OCI-LY1 (cell line): ENCODE measurements around the gene H6PD.

Source experiments
- H2AFZ ChIP-seq: fragments of 200-600 bp; sonication (generic), shearing (Covaris generic); 2 replicates; pipeline ENCODE4 v1.6.0; 2014; ENCODE audit warnings: antibody characterized with exemption, mild to moderate bottlenecking, low read length
- H3F3A ChIP-seq: fragments of 200-600 bp; sonication (generic), shearing (Covaris generic); 2 replicates; pipeline ENCODE4 v1.6.0; 2014; ENCODE audit warnings: mild to moderate bottlenecking, antibody characterized with exemption, low read length, moderate library complexity; ENCODE audit not compliant: insufficient read depth
- H3K27ac ChIP-seq: fragments of 200-600 bp; sonication (generic); 2 replicates; pipeline ENCODE4 v1.5.1; 2014; ENCODE audit warnings: low read length, mixed run types, mild to moderate bottlenecking, low read depth; ENCODE audit not compliant: poor library complexity, severe bottlenecking
- H3K27me3 ChIP-seq: fragments of 200-600 bp; sonication (generic); 2 replicates; pipeline ENCODE4 v1.6.0; 2014; ENCODE audit warnings: antibody characterized with exemption, mild to moderate bottlenecking, low read length, moderate library complexity; ENCODE audit not compliant: insufficient read depth
- H3K36me3 ChIP-seq: fragments of 200-600 bp; sonication (generic); 2 replicates; pipeline ENCODE4 v1.6.1; 2014; ENCODE audit warnings: mild to moderate bottlenecking, antibody characterized with exemption, low read length, moderate library complexity, mixed read lengths; ENCODE audit not compliant: insufficient read depth
- H3K4me1 ChIP-seq: fragments of 200-600 bp; sonication (generic); 2 replicates; pipeline ENCODE4 v1.5.1; 2014; ENCODE audit warnings: mild to moderate bottlenecking, low read length, moderate library complexity; ENCODE audit not compliant: insufficient read depth, severe bottlenecking
- H3K4me2 ChIP-seq: fragments of 200-600 bp; sonication (generic), shearing (Covaris generic); 2 replicates; pipeline ENCODE4 v1.6.1; 2014; ENCODE audit warnings: low read length
- H3K4me3 ChIP-seq: fragments of 200-600 bp; sonication (generic); 2 replicates; pipeline ENCODE4 v1.5.1; 2014; ENCODE audit warnings: low read length, low read depth, mild to moderate bottlenecking, mixed read lengths; ENCODE audit not compliant: poor library complexity, severe bottlenecking
- H3K79me2 ChIP-seq: fragments of 200-600 bp; shearing (Covaris generic); 2 replicates; pipeline ENCODE4 v1.6.1; 2016; ENCODE audit warnings: mixed run types, low read length, mixed read lengths; ENCODE audit not compliant: insufficient read depth
- H3K9ac ChIP-seq: fragments of 200-600 bp; sonication (generic), shearing (Covaris generic); 2 replicates; pipeline ENCODE4 v1.6.1; 2014; ENCODE audit warnings: mild to moderate bottlenecking, low read length, mixed read lengths
- H3K9me2 ChIP-seq: fragments of 200-600 bp; sonication (generic), shearing (Covaris generic); 2 replicates; pipeline ENCODE4 v1.6.1; 2014; ENCODE audit warnings: low read depth, mild to moderate bottlenecking, low read length, mixed read lengths
- H3K9me3 ChIP-seq: fragments of 200-600 bp; shearing (Covaris generic); 2 replicates; pipeline ENCODE4 v1.6.1; 2014; ENCODE audit warnings: low read length, mixed read lengths
- H4K20me1 ChIP-seq: fragments of 200-600 bp; sonication (generic), shearing (Covaris generic); 2 replicates; pipeline ENCODE4 v1.6.0; 2016; ENCODE audit warnings: mild to moderate bottlenecking, low read length; ENCODE audit not compliant: insufficient read depth
- CTCF ChIP-seq: fragments of 200-600 bp; sonication (generic), shearing (Covaris generic); IDR thresholded peaks from 2 replicates; pipeline ENCODE4 v1.5.1; 2017; ENCODE audit warnings: mild to moderate bottlenecking, antibody characterized with exemption, low read length, moderate library complexity, mixed read lengths
- EZH2 ChIP-seq: fragments of 200-600 bp; sonication (generic), shearing (Covaris generic); IDR thresholded peaks from 2 replicates; pipeline ENCODE4 v1.8.0; 2017; ENCODE audit warnings: borderline replicate concordance, mixed run types, mild to moderate bottlenecking, antibody characterized with exemption, low read length, moderate library complexity, mixed read lengths

H6PD gene

GRCh38 chr1:9279172-9279840 lies 44.7 kb downstream of the H6PD start:
- TF ChIP-seq EZH2: no peak
- TF ChIP-seq CTCF: no peak
- no peak overlapping the region for H3K27ac ChIP-seq
- no peaks in the 10 kb centered on the region for H3F3A ChIP-seq
- no peak overlapping the region for H3K4me2 ChIP-seq
- H3K4me3 ChIP-seq: no peak overlapping the region
- H3K9me3 ChIP-seq: no peaks in the 10 kb centered on the region
- no peak overlapping the region for H2AFZ ChIP-seq
- H3K27me3 ChIP-seq: peaks cover 6% of the 10 kb centered on the region; the same call in 1 of the 2 replicates
- H4K20me1 ChIP-seq: no peaks in the 10 kb centered on the region
- H3K9ac ChIP-seq: no peak overlapping the region
- peaks cover 3% of the 10 kb centered on the region for H3K4me1 ChIP-seq
- no peaks in the 10 kb centered on the region for H3K36me3 ChIP-seq
- no peaks in the 10 kb centered on the region for H3K9me2 ChIP-seq
- H3K79me2 ChIP-seq: no peaks in the 10 kb centered on the region

GRCh38 chr1:9280015-9280860 lies 45.7 kb downstream of the H6PD start:
- H3K9me2 ChIP-seq: no peaks in the 10 kb centered on the region
- TF ChIP-seq EZH2 (no peak), CTCF (no peak)
- no peak overlapping the region; the same call in 1 of the 2 replicates for H3K4me2 ChIP-seq
- no peak overlapping the region for H3K9ac ChIP-seq
- H3K4me1 ChIP-seq: peaks cover 3% of the 10 kb centered on the region
- no peak overlapping the region for H3K4me3 ChIP-seq
- H3K36me3 ChIP-seq: no peaks in the 10 kb centered on the region
- no peak overlapping the region for H2AFZ ChIP-seq
- no peaks in the 10 kb centered on the region for H3F3A ChIP-seq
- no peaks in the 10 kb centered on the region for H4K20me1 ChIP-seq
- no peaks in the 10 kb centered on the region for H3K9me3 ChIP-seq
- peaks cover 6% of the 10 kb centered on the region; the same call in 1 of the 2 replicates for H3K27me3 ChIP-seq
- H3K79me2 ChIP-seq: no peaks in the 10 kb centered on the region
- no peak overlapping the region for H3K27ac ChIP-seq

- no peaks in the 10 kb centered on the region for H3K36me3 ChIP-seq
- H2AFZ ChIP-seq: no peak overlapping the region
- no peaks in the 10 kb centered on the region for H3K9me3 ChIP-seq
- H3K9ac ChIP-seq: no peak overlapping the region
- no peak overlapping the region for H3K4me3 ChIP-seq
- no peaks in the 10 kb centered on the region for H3K79me2 ChIP-seq
- no peak overlapping the region for H3K27ac ChIP-seq
- H3K4me2 ChIP-seq: no peak overlapping the region
- H3K4me1 ChIP-seq: peaks cover 3% of the 10 kb centered on the region
- H3K9me2 ChIP-seq: no peaks in the 10 kb centered on the region
- TF ChIP-seq EZH2: no peak
- no peak for TF ChIP-seq CTCF
- H4K20me1 ChIP-seq: no peaks in the 10 kb centered on the region
- peaks cover 11% of the 10 kb centered on the region; the same call in 1 of the 2 replicates for H3K27me3 ChIP-seq
- no peaks in the 10 kb centered on the region for H3F3A ChIP-seq
These were observed 46.7 kb downstream of the H6PD start for GRCh38 chr1:9281071-9281827.
